ENCODE measurements around the gene HSPG2. TPM values are rescaled to one million over a fixed set of nuclear protein-coding genes. Genes with fewer than 3 reads are reported as not detected.

Gene HSPG2
- total RNA-seq, 2 donors from 2014 or later: 0.20 TPM; not detected in 1

DNA sequence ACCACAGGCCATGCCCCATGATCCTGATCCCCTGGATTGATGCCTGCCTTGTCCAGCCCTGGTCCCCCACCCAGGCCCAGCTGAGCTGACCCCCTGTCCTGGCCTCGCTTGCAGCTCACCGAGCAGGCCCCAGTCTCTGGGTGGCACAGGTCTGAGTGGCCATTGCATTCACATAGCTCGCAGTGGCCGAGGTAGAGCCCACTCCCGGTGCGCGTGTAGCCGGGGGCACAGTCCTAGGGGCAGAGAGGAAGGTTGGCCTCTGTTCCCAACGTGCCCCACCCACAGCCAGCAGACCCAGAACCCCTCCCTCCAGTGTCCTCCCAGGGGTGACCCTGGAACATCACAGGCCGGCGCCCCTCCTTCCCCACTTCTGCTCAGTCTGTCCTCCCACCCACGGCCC, 73.1 kb downstream of the HSPG2 start:
- DNase-seq (ENCODE audit: low spot score) (no peak), ATAC-seq (peak; percentile 18 to 41)
- H3K9me3 Mint-ChIP-seq: no peaks in the 10 kb centered on the region
- H3K27me3 Mint-ChIP-seq: no peaks in the 10 kb centered on the region
- no peaks in the 10 kb centered on the region for H3K4me1 Mint-ChIP-seq (ENCODE audit: low read depth in 2 of 2)
- no peak overlapping the region for H3K27ac Mint-ChIP-seq
- no peaks in the 10 kb centered on the region for H3K36me3 Mint-ChIP-seq
- H3K4me3 Mint-ChIP-seq: no peak overlapping the region

DNA sequence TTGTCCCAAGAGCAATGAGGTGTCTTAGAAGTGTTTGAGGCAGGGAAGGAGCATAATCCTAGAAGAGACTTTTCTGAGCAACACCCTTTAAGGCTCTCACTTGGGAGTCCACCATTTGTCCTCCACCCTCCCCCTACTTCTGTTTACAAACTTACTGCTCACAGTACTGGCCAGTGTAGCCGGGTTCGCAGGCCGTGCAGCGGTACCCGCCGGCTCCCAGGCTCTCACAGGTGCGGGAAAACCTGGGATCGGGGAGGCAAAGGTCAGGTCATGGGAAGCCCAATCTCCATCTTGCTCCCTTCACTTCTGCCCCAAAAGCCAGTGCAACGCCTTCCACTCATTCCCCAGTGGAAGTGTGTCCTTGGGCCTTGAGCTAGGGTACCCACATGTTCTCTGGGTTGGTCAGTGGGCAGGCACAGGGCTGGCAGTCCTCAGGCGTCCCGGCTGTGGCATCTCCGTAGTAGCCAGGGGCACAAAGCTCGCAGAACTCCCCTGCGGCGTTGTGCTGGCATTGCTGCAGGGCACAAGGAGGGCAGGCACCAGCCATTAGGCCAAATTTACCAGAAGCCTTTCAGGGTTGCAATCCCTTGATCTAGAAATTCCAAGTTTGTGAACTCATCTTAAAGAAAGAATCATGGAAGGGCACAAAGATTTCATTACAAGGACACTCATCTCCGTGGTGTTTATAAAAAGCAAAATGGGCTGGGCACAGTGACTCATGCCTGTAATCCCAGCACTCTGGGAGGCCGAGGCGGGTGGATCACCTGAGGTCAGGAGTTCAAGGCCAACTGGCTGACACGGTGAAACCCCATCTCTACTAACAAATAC, 75.3 kb downstream of the HSPG2 start:
- no peak for DNase-seq (ENCODE audit: low spot score)
- Mint-ChIP-seq H3K9me3 (no peaks in the 10 kb centered on the region), H3K36me3 (no peaks in the 10 kb centered on the region), H3K4me1 (ENCODE audit: low read depth in 2 of 2) (peaks cover 12% of the 10 kb centered on the region in 2 donors), H3K27ac (no peak overlapping the region), H3K4me3 (no peak overlapping the region), H3K27me3 (no peaks in the 10 kb centered on the region)
- no peak for ATAC-seq

DNA sequence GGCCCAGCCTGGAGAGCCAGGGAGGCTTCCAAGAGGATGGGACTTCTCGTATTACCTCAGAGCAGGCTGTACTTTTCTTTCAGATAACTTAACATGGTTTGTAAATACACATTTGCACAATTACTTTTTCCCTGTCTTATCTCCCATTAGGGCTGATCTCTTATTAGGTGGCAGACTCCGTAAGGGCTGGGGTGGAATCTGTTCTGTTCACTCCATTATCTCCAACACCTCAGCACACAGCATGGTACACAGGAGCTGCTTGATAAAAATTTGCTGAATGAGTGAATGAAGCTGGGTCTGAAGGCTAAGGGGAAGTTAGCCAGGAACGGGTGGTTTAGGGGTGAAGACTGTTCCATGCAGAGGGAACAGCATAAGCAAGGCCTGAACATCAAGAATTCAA, 76.1 kb downstream of the HSPG2 start:
- DNase-seq (ENCODE audit: low spot score) (no peak), ATAC-seq (no peak)
- no peaks in the 10 kb centered on the region for H3K9me3 Mint-ChIP-seq
- no peaks in the 10 kb centered on the region for H3K36me3 Mint-ChIP-seq
- no peak overlapping the region for H3K27ac Mint-ChIP-seq
- H3K4me3 Mint-ChIP-seq: no peak overlapping the region
- H3K27me3 Mint-ChIP-seq: no peaks in the 10 kb centered on the region
- peaks cover 12% of the 10 kb centered on the region in 2 donors for H3K4me1 Mint-ChIP-seq (ENCODE audit: low read depth in 2 of 2)

DNA sequence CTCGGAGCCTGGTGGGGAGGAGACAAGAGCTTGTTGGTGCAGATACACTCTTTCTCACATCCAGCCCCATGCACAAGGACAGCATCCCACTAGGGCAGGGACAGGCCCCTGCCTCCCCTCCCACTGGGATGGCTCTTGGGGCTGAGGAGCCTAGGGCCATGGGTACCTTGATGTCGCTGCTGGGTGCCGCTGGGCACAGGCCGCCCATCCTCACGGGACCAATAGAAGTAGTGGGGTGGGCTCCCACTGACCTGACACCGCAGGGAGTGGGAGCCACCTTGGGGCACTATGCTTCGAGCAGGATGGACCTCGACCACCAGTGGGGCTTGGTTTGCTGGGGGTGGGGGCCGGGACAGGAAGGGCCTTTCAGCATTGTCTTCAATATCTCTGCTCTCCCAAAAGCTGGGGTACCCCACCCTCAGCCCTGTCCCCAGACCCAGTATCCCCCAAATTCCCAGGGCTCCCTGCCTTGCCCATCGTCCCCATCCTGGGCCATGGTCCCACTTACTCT, 77.4 kb downstream of the HSPG2 start:
- no peaks in the 10 kb centered on the region for H3K9me3 Mint-ChIP-seq
- DNase-seq (ENCODE audit: low spot score): no peak
- H3K4me3 Mint-ChIP-seq: no peak overlapping the region
- H3K27me3 Mint-ChIP-seq: no peaks in the 10 kb centered on the region
- ATAC-seq: no peak
- H3K27ac Mint-ChIP-seq: no peak overlapping the region
- peaks cover 12 to 13% of the 10 kb centered on the region in 2 donors for H3K4me1 Mint-ChIP-seq (ENCODE audit: low read depth in 2 of 2)
- H3K36me3 Mint-ChIP-seq: no peaks in the 10 kb centered on the region

DNA sequence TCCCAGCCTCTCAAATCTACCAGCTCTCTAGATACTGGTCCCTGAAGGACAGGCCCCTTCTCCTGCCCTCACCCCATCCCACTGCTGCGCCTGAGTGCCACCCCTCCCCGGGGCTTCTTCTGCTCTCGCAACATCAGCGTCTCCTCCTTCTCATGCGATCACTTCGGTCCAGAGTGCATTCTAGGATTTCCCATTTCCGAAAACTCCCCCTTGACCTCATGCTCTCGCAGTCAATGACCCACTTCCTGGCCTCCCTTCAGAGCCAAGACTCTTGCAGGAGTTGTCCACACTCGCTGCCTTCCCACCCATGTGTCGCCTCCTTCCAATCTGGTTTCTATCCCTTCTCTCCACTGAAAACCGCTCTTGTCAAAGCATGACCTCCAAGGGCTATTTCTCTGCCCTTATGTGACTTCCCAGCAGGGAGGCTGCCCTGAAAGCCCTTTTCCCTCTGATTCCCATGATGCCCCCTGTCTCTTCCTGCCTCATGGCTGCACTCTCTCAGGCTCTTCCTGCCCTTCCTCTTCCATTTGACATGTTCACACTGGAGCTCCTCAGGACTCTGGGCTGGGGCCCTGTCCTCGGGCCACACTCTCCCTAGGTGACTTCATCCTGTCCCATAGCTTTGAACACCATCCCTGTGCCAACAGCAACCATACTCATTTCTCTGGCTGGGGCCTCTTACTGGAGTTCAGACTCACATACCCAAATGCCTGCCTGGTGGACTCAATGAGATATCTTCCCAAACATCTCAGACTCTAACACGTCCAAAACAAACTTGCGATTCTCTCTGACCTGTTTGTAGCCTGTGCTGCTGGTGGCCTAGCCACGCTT, 79.1 kb downstream of the HSPG2 start:
- H3K4me1 Mint-ChIP-seq (ENCODE audit: low read depth in 2 of 2): peaks cover 12 to 14% of the 10 kb centered on the region in 2 donors
- H3K4me3 Mint-ChIP-seq: peak overlapping the region; percentile 21

DNA sequence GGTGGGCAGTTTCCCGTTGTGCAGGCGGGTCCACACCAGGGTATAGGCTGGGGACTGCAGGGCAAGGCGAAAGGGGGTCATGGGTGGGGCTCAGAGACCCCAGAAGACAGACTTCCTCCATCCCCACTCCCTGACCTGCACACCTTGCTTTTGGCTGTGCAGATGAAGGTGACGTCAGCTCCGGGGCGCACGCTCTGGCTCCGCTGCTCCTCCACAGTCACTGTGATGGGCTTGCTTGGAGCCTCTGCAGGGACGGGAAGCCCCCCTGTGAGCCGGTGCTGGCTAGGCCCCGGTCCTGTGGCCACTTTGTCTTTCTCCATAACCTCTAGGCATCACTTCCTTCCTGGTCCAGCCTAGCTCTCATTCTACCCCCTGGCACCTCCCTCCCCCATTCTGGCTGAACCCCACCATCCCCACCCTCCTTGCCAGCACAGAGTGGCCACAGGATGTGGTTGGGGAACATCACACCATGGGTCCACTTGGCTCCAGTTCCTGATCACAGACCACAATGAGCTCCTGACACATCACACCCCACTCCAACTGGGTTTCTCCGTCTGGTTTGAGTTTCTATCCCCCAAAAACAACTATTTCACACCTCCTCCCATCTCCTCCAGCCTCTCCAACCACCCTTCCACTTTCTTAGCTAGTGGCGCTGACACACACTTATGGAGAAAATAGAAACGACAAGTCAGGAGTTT, 79.8 kb downstream of the HSPG2 start:
- no peaks in the 10 kb centered on the region for H3K27me3 Mint-ChIP-seq
- no peaks in the 10 kb centered on the region for H3K9me3 Mint-ChIP-seq
- DNase-seq (ENCODE audit: low spot score) (no peak), ATAC-seq (peak; percentile 54 to 61)
- no peaks in the 10 kb centered on the region for H3K36me3 Mint-ChIP-seq
- peak overlapping the region; percentile 21 for H3K4me3 Mint-ChIP-seq
- H3K4me1 Mint-ChIP-seq (ENCODE audit: low read depth in 2 of 2): peaks cover 12 to 14% of the 10 kb centered on the region in 2 donors
- peak overlapping the region in 1 of 2 donors; percentile 8 for H3K27ac Mint-ChIP-seq

More for the DNA sequence above, 79.1 kb downstream of the HSPG2 start:
- H3K27me3 Mint-ChIP-seq: no peaks in the 10 kb centered on the region
- H3K36me3 Mint-ChIP-seq: no peaks in the 10 kb centered on the region
- no peaks in the 10 kb centered on the region for H3K9me3 Mint-ChIP-seq
- H3K27ac Mint-ChIP-seq: peak overlapping the region; percentile 8 to 17
- ATAC-seq (no peak), DNase-seq (ENCODE audit: low spot score) (no peak)

DNA sequence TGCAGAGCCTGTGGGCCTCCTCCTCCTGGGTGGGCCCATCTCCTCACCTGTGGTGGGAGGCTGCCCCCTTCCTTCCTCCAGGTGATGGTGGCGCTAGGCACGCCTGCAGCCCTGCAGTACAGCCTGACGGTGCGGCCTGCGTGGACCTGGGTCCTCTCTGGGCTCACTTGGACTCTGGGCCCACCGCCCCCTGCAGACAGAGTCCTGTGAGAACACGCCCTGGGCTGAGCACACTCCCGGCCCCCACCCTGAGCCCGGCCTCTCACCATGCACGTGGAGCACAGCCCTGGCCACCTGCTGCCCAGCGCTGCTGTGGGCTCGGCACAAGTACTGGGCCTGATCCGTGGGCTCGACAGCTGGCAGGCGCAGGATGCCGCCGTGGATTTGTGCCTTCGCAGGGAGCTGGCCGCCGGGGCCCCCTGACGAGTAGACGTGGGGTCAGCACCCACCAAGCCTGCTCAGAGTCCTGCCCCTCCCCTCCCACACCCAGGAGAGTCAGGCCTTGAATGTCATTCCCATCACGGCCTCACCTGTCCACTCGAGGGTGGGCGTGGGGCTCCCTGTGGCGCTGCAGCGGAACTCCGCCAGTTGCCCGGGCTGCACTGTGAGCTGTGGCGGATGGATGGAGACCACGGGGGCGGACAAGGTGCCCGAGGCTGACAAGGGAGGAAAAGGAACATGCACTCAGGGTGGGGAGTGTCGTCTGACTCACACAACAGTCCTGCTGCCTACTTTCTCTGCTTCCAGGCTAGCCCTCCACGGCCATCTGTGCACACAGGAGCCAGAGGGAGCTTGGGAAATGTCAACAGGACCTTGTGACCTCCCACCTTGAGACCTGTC, 81.6 kb downstream of the HSPG2 start:
- Mint-ChIP-seq H3K4me1 (ENCODE audit: low read depth in 2 of 2) (peaks cover 12 to 14% of the 10 kb centered on the region in 2 donors), H3K4me3 (no peak overlapping the region), H3K9me3 (no peaks in the 10 kb centered on the region), H3K36me3 (no peaks in the 10 kb centered on the region), H3K27ac (no peak overlapping the region), H3K27me3 (no peaks in the 10 kb centered on the region)
- ATAC-seq (no peak), DNase-seq (ENCODE audit: low spot score) (no peak)

DNA sequence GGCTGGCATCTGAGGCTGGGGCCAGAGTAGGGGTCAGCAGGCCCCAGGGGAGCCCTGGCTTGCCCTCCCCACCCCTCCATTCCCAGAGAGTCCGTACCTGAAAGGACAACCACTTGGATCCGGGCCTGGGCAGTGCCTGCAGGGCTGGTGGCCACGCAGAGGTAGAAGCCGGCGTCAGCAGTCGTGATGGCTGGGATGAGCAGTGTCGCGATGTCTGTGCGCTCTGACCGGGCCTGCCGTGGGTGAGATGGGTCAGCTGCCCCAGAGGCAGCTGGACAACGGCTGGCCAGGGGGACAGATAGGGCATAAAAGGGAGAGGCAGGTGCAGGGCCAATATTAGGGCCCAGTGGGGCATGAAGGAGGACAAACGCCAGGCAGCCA, 82.4 kb downstream of the HSPG2 start:
- no peaks in the 10 kb centered on the region for H3K27me3 Mint-ChIP-seq

DNA sequence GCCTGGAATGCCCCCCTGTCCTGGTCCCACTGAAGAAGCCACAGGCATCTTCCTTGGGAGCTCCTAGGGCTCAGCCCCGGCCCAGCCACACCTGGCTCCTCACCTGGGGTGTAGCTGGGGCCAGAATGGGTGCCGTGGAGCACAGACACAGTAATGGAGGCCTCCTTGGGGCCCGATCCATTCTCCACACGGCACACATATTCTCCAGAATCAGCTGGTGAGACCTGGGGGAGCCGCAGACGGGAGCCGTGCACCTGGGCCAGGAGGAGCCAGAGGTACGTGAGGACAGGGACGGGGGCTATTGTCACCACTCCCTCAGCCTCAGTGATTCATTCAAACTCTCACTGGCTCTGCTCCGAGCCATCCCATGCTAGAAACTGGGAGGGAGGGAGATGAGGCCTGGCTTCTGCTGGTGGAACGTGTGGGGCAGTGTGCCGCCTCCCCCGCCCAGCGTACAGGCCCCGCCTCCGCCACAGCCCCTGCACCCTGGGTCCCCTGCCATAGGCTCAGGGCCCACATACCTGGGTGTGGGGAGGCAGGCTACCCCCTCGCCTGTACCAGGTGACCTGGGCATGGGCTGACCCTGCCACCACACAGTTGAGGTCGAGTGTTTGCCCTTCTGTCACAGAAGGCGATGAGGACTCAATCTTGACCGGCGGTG, 82.9 kb downstream of the HSPG2 start:
- H3K9me3 Mint-ChIP-seq: no peaks in the 10 kb centered on the region
- DNase-seq (ENCODE audit: low spot score) (no peak), ATAC-seq (no peak)
- H3K4me1 Mint-ChIP-seq (ENCODE audit: low read depth in 2 of 2): peaks cover 12 to 14% of the 10 kb centered on the region in 2 donors
- H3K4me3 Mint-ChIP-seq: no peak overlapping the region
- H3K36me3 Mint-ChIP-seq: no peaks in the 10 kb centered on the region
- no peaks in the 10 kb centered on the region for H3K27me3 Mint-ChIP-seq
- H3K27ac Mint-ChIP-seq: no peak overlapping the region

More for the DNA sequence above, 82.4 kb downstream of the HSPG2 start:
- no peaks in the 10 kb centered on the region for H3K36me3 Mint-ChIP-seq
- DNase-seq (ENCODE audit: low spot score) (no peak), ATAC-seq (no peak)
- no peak overlapping the region for H3K4me3 Mint-ChIP-seq
- no peaks in the 10 kb centered on the region for H3K9me3 Mint-ChIP-seq
- H3K27ac Mint-ChIP-seq: no peak overlapping the region
- H3K4me1 Mint-ChIP-seq (ENCODE audit: low read depth in 2 of 2): peaks cover 12 to 14% of the 10 kb centered on the region in 2 donors

DNA sequence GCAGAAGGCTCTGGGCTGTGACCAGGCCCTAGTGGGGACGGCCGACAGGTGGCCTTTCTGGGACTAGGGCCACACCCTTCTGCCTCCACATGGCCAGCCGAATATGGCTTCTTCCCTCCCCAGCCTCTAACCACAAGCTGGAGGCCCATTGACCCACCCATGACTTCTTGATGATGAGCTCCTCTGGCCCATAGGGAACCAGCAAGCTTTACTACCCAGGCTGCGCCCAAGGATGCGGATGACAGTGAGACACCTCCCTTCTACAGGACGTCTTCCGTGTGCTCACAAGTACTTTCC, 84.0 kb downstream of the HSPG2 start:
- H3K4me3 Mint-ChIP-seq: no peak overlapping the region
- H3K36me3 Mint-ChIP-seq: no peaks in the 10 kb centered on the region
- H3K4me1 Mint-ChIP-seq (ENCODE audit: low read depth in 2 of 2): peaks cover 8 to 11% of the 10 kb centered on the region in 2 donors
- no peak overlapping the region for H3K27ac Mint-ChIP-seq
- H3K27me3 Mint-ChIP-seq: no peaks in the 10 kb centered on the region
- DNase-seq (ENCODE audit: low spot score): no peak
- no peaks in the 10 kb centered on the region for H3K9me3 Mint-ChIP-seq
- ATAC-seq: no peak

DNA sequence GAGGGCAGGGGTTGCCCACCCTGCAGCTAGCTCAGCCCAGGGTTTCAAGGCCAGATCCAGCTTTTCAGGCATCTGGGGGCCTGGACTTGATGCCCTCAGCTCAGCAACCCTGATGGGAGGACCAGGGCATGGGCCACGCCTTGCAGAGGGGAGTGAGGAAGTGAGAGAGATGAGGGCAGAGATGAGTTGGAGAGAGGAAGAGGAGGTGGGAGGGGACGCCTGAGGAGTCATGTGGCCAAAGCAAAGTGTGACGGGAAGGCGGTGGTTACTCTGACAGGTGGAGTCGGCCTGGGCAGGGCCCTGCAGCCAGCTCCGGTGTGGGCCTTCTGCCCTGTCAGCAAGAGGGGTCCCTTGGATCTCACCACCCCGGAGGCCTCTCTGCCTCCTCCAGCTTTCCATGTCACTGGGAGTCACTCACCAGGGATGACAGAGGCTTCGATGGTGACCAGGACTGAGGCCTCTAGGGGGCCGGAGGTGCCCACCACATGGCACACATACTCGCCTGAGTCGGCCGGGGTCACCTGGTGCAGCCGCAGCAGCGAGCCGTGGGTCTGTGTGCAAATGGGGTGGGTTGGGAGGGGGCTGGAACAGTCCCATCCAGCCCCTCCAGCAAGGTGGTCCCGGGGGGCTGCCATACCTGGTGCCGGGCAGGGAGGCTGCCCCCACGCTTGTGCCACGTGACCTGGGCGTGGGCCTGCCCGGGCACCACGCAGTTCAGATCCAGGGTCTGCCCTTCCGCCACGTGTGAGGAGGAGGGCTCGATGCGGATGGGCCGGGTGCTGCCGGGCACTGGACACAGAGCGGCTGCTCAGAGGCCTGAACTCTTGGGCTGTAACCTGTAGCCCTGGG, 84.6 kb downstream of the HSPG2 start:
- no peaks in the 10 kb centered on the region for H3K9me3 Mint-ChIP-seq
- DNase-seq (ENCODE audit: low spot score): no peak
- peaks cover 2 to 5% of the 10 kb centered on the region in 2 donors for H3K4me1 Mint-ChIP-seq (ENCODE audit: low read depth in 2 of 2)
- no peak overlapping the region for H3K4me3 Mint-ChIP-seq
- H3K27ac Mint-ChIP-seq: no peak overlapping the region
- no peaks in the 10 kb centered on the region for H3K36me3 Mint-ChIP-seq
- ATAC-seq: peak in 1 of 2 donors; percentile 26
- no peaks in the 10 kb centered on the region for H3K27me3 Mint-ChIP-seq
